ENCODE measurements around the gene VWA5A.

- TF ChIP-seq, protein P1, sequence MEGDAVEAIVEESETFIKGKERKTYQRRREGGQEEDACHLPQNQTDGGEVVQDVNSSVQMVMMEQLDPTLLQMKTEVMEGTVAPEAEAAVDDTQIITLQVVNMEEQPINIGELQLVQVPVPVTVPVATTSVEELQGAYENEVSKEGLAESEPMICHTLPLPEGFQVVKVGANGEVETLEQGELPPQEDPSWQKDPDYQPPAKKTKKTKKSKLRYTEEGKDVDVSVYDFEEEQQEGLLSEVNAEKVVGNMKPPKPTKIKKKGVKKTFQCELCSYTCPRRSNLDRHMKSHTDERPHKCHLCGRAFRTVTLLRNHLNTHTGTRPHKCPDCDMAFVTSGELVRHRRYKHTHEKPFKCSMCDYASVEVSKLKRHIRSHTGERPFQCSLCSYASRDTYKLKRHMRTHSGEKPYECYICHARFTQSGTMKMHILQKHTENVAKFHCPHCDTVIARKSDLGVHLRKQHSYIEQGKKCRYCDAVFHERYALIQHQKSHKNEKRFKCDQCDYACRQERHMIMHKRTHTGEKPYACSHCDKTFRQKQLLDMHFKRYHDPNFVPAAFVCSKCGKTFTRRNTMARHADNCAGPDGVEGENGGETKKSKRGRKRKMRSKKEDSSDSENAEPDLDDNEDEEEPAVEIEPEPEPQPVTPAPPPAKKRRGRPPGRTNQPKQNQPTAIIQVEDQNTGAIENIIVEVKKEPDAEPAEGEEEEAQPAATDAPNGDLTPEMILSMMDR (IDR thresholded peaks at IDR 0.05 in 8 of 11, conservative IDR thresholded peaks at IDR 0.05 in 3 of 11): no peak
- no peak for TF ChIP-seq POLR2AphosphoS5 (IDR thresholded peaks at IDR 0.05)
These were observed 39.8 kb upstream of the VWA5A start for GRCh38 chr11:124075492-124075840.
